Measurements from ENCODE around the gene LTBP2.

The LTBP2 gene

DNA sequence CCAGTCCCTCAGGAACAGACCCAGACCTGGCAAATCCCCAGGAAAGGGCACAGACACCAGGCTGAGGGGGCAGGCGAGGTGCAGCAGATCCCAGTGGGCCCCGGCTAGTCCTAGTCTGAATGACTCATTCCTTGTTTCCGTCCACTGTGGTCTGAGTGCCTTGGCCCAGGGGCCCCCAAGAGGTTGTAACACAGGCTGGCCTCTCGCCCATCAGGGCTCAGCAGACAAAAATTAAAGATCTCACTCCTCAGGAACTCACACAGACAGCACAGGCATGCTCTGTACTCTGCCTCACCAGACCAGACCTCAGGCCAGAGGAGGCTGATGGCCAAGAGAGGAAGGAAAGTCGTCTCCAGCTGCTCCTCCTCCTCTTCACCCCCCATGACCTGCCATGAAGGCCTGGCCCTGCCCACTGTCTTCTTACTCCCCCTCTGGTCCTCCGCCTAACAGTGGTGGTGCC lies 7.7 kb upstream of the LTBP2 start:
- H3K27me3 ChIP-seq (ENCODE audit: insufficient read depth, low read length), result no peaks in the 10 kb centered on the region
- H3K4me2 ChIP-seq (ENCODE audit: low read length), result no peak overlapping the region
- H3K14ac ChIP-seq (ENCODE audit: low read length), result peak overlapping the region; percentile 41
- H3K79me1 ChIP-seq (ENCODE audit: low read length), result peaks cover 41% of the 10 kb centered on the region
- no peak overlapping the region for H4K12ac ChIP-seq (ENCODE audit: low read depth, low read length)
- no peak overlapping the region for H3K4me3 ChIP-seq (ENCODE audit: low read depth, low read length)
- peaks cover 34 to 43% of the 10 kb centered on the region in 2 experiments for H3K4me1 ChIP-seq (ENCODE audit: control insufficient read depth in 1 of 2, insufficient read depth in 2 of 2, low read length in 2 of 2)
- H3K79me2 ChIP-seq (ENCODE audit: control insufficient read depth, insufficient read depth, low read length, poor library complexity), result no peaks in the 10 kb centered on the region
- peak overlapping the region; percentile 12 for H2AK5ac ChIP-seq (ENCODE audit: low read length)
- H3K4ac ChIP-seq (ENCODE audit: low read depth, low read length), result peak overlapping the region; percentile 1
- no peaks in the 10 kb centered on the region for H3K9me3 ChIP-seq (ENCODE audit: insufficient read depth, low read depth, low read length)
- no peak overlapping the region for H3K9ac ChIP-seq (ENCODE audit: low read length)
- peak; percentile 33 to 40 for DNase-seq
- H3K36me3 ChIP-seq (ENCODE audit: control insufficient read depth in 1 of 2, insufficient read depth in 2 of 2, low read length in 2 of 2), result no peaks in the 10 kb centered on the region
- H3K18ac ChIP-seq (ENCODE audit: low read length), result peak overlapping the region; percentile 17
- H4K91ac ChIP-seq (ENCODE audit: low read depth, low read length), result peak overlapping the region; percentile 88
- H2BK120ac ChIP-seq (ENCODE audit: insufficient read depth, low read length, poor library complexity), result peak overlapping the region; percentile 84
- H4K8ac ChIP-seq (ENCODE audit: low read depth, low read length), result peak overlapping the region; percentile 39
- peak overlapping the region; percentile 78 for H2BK5ac ChIP-seq (ENCODE audit: low read depth, low read length, poor library complexity)
- peak overlapping the region; percentile 37 for H2BK12ac ChIP-seq (ENCODE audit: low read length)
- no CpG with 5 or more reads among the region's 6 CpGs for WGBS (ENCODE audit: extremely low coverage, insufficient coverage, insufficient read length)
- peak overlapping the region; percentile 89 for H3K27ac ChIP-seq (ENCODE audit: low read depth, low read length)
- no peak overlapping the region for H2AFZ ChIP-seq (ENCODE audit: insufficient read depth, low read length, poor library complexity)
- H3K23ac ChIP-seq (ENCODE audit: low read length), result no peak overlapping the region

DNA sequence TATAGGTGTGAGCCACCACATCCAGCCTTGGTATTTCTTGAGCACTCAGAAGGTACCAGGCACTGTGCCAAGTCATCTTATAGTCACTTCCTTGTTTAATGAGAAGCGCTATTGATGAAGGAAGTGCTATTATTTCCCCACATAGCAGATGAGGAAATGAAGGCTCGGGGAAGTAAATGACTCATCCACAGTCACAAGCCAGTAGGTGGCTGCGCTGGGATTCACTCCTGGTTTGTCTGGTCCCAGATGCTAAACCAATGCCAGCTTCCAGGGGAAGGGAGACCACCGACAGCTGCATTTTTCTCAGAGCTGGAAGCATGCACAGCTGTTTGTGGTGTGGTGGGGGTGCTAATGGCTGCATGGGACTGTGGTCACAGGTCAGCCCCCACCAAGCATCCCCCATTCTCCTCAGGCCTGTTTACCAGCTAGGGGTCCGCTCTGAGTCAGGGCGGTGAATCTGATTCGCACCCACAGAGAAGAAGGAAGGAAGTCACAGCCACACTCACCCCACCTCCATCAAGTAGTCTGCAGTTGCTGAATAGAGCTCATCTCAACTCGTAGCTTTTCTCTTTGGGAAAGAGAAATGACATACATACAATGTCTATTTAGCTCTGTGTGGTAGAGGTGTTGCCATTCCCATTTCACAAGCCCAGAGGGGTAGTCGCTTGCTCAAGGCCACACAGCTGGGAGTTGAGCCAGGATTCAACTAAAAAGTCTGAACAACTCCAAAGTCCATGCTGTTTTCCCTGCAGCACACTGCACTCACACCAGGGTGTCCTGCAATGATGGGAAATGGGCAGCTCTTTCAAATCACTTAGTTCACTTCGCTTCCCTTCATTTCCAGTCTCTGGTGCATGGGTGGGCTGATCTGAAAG lies 6.3 kb upstream of the LTBP2 start:
- no peak overlapping the region for H3K18ac ChIP-seq (ENCODE audit: low read length)
- no CpG with 5 or more reads among the region's 10 CpGs for WGBS (ENCODE audit: extremely low coverage, insufficient coverage, insufficient read length)
- H2AK5ac ChIP-seq (ENCODE audit: low read length), result peak overlapping the region; percentile 18
- peak overlapping the region; percentile 89 for H3K27ac ChIP-seq (ENCODE audit: low read depth, low read length)
- DNase-seq, result peak; percentile 42 to 45
- no peak overlapping the region for H3K9ac ChIP-seq (ENCODE audit: low read length)
- peak overlapping the region; percentile 84 for H2BK120ac ChIP-seq (ENCODE audit: insufficient read depth, low read length, poor library complexity)
- H2BK5ac ChIP-seq (ENCODE audit: low read depth, low read length, poor library complexity), result peak overlapping the region; percentile 78
- H3K23ac ChIP-seq (ENCODE audit: low read length), result no peak overlapping the region
- no peaks in the 10 kb centered on the region for H3K79me2 ChIP-seq (ENCODE audit: control insufficient read depth, insufficient read depth, low read length, poor library complexity)
- no peak overlapping the region for H3K4me2 ChIP-seq (ENCODE audit: low read length)
- H3K4me3 ChIP-seq (ENCODE audit: low read depth, low read length), result no peak overlapping the region
- H2AFZ ChIP-seq (ENCODE audit: insufficient read depth, low read length, poor library complexity), result no peak overlapping the region
- H3K4ac ChIP-seq (ENCODE audit: low read depth, low read length), result no peak overlapping the region
- H4K8ac ChIP-seq (ENCODE audit: low read depth, low read length), result peak overlapping the region; percentile 25
- no peak overlapping the region for H4K12ac ChIP-seq (ENCODE audit: low read depth, low read length)
- H3K79me1 ChIP-seq (ENCODE audit: low read length), result peaks cover 41% of the 10 kb centered on the region
- peak overlapping the region; percentile 58 for H2BK12ac ChIP-seq (ENCODE audit: low read length)
- no peaks in the 10 kb centered on the region for H3K9me3 ChIP-seq (ENCODE audit: insufficient read depth, low read depth, low read length)
- H3K14ac ChIP-seq (ENCODE audit: low read length), result no peak overlapping the region
- H3K36me3 ChIP-seq (ENCODE audit: control insufficient read depth in 1 of 2, insufficient read depth in 2 of 2, low read length in 2 of 2), result no peaks in the 10 kb centered on the region
- H4K91ac ChIP-seq (ENCODE audit: low read depth, low read length), result peak overlapping the region; percentile 88
- H3K27me3 ChIP-seq (ENCODE audit: insufficient read depth, low read length), result no peaks in the 10 kb centered on the region
- peaks cover 34 to 43% of the 10 kb centered on the region in 2 experiments for H3K4me1 ChIP-seq (ENCODE audit: control insufficient read depth in 1 of 2, insufficient read depth in 2 of 2, low read length in 2 of 2)

GRCh38 chr14:74616996-74617700 lies 5.1 kb upstream of the LTBP2 start:
- Histone ChIP-seq H3K27me3 (ENCODE audit: insufficient read depth, low read length) (peaks cover 2% of the 10 kb centered on the region), H2BK120ac (ENCODE audit: insufficient read depth, low read length, poor library complexity) (peak overlapping the region; percentile 2), H4K8ac (ENCODE audit: low read depth, low read length) (peak overlapping the region; percentile 41), H3K23ac (ENCODE audit: low read length) (no peak overlapping the region), H2BK5ac (ENCODE audit: low read depth, low read length, poor library complexity) (peak overlapping the region; percentile 34), H4K12ac (ENCODE audit: low read depth, low read length) (no peak overlapping the region), H3K36me3 (ENCODE audit: control insufficient read depth in 1 of 2, insufficient read depth in 2 of 2, low read length in 2 of 2) (no peaks in the 10 kb centered on the region), H3K27ac (ENCODE audit: low read depth, low read length) (peak overlapping the region; percentile 51), H3K79me2 (ENCODE audit: control insufficient read depth, insufficient read depth, low read length, poor library complexity) (no peaks in the 10 kb centered on the region), H3K4me3 (ENCODE audit: low read depth, low read length) (no peak overlapping the region), H2BK12ac (ENCODE audit: low read length) (peak overlapping the region; percentile 19), H3K9ac (ENCODE audit: low read length) (no peak overlapping the region), H3K18ac (ENCODE audit: low read length) (peak overlapping the region; percentile 21), H3K14ac (ENCODE audit: low read length) (peak overlapping the region; percentile 12), H2AK5ac (ENCODE audit: low read length) (peak overlapping the region; percentile 16), H4K91ac (ENCODE audit: low read depth, low read length) (peak overlapping the region; percentile 57), H3K4me1 (ENCODE audit: control insufficient read depth in 1 of 2, insufficient read depth in 2 of 2, low read length in 2 of 2) (peaks cover 34 to 43% of the 10 kb centered on the region in 2 experiments), H3K4me2 (ENCODE audit: low read length) (no peak overlapping the region), H3K9me3 (ENCODE audit: insufficient read depth, low read depth, low read length) (no peaks in the 10 kb centered on the region), H3K4ac (ENCODE audit: low read depth, low read length) (peak overlapping the region; percentile 11), H2AFZ (ENCODE audit: insufficient read depth, low read length, poor library complexity) (no peak overlapping the region), H3K79me1 (ENCODE audit: low read length) (peaks cover 41% of the 10 kb centered on the region)
- no CpG with 5 or more reads among the region's 13 CpGs for WGBS (ENCODE audit: extremely low coverage, insufficient coverage, insufficient read length)
- no peak for DNase-seq

- Histone ChIP-seq H2BK120ac (ENCODE audit: insufficient read depth, low read length, poor library complexity) (no peak overlapping the region), H3K27me3 (ENCODE audit: insufficient read depth, low read length) (peaks cover 8% of the 10 kb centered on the region), H3K18ac (ENCODE audit: low read length) (no peak overlapping the region), H3K9ac (ENCODE audit: low read length) (peak overlapping the region; percentile 23), H3K79me1 (ENCODE audit: low read length) (peaks cover 40% of the 10 kb centered on the region), H3K4ac (ENCODE audit: low read depth, low read length) (no peak overlapping the region), H2AK5ac (ENCODE audit: low read length) (no peak overlapping the region), H3K23ac (ENCODE audit: low read length) (no peak overlapping the region), H3K4me2 (ENCODE audit: low read length) (no peak overlapping the region), H2BK5ac (ENCODE audit: low read depth, low read length, poor library complexity) (no peak overlapping the region), H3K4me1 (ENCODE audit: control insufficient read depth in 1 of 2, insufficient read depth in 2 of 2, low read length in 2 of 2) (peaks cover 33 to 42% of the 10 kb centered on the region in 2 experiments), H2BK12ac (ENCODE audit: low read length) (no peak overlapping the region), H3K9me3 (ENCODE audit: insufficient read depth, low read depth, low read length) (no peaks in the 10 kb centered on the region), H3K4me3 (ENCODE audit: low read depth, low read length) (no peak overlapping the region), H4K91ac (ENCODE audit: low read depth, low read length) (peak overlapping the region; percentile 57), H3K79me2 (ENCODE audit: control insufficient read depth, insufficient read depth, low read length, poor library complexity) (no peaks in the 10 kb centered on the region), H4K8ac (ENCODE audit: low read depth, low read length) (no peak overlapping the region), H3K36me3 (ENCODE audit: control insufficient read depth in 1 of 2, insufficient read depth in 2 of 2, low read length in 2 of 2) (no peaks in the 10 kb centered on the region), H3K14ac (ENCODE audit: low read length) (no peak overlapping the region), H3K27ac (ENCODE audit: low read depth, low read length) (peak overlapping the region; percentile 51), H2AFZ (ENCODE audit: insufficient read depth, low read length, poor library complexity) (no peak overlapping the region), H4K12ac (ENCODE audit: low read depth, low read length) (no peak overlapping the region)
- peak in 1 of 2 donors; percentile 21 for DNase-seq
- no CpG with 5 or more reads among the region's 4 CpGs for WGBS (ENCODE audit: extremely low coverage, insufficient coverage, insufficient read length)
Observed at GRCh38 chr14:74616507-74616906, 4.5 kb upstream of the LTBP2 start.

Data from trophoblast cell (in vitro differentiated cells and primary cell).